ENCODE data around the gene TEX2.

DNA sequence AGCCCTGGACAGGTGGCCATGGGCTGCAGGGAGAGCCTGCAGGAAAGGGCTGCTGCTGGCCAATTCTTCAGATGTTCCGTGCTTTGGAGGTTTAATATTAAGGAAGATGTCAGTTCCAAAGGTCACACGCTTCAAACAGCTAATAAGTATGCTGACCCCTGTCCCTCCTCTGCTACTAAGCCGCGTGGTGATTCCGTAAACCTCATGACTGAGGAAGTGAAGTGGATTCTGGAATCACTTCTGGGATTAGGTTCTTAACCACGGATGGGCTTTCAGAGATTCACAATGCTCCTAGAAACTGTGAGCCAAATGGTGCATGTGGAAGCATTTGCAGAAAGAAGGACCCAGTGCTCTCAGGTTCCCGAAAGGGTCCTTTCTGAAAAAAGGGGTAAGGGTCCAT, 104.7 kb downstream of the TEX2 start:
- TF ChIP-seq, protein P1, sequence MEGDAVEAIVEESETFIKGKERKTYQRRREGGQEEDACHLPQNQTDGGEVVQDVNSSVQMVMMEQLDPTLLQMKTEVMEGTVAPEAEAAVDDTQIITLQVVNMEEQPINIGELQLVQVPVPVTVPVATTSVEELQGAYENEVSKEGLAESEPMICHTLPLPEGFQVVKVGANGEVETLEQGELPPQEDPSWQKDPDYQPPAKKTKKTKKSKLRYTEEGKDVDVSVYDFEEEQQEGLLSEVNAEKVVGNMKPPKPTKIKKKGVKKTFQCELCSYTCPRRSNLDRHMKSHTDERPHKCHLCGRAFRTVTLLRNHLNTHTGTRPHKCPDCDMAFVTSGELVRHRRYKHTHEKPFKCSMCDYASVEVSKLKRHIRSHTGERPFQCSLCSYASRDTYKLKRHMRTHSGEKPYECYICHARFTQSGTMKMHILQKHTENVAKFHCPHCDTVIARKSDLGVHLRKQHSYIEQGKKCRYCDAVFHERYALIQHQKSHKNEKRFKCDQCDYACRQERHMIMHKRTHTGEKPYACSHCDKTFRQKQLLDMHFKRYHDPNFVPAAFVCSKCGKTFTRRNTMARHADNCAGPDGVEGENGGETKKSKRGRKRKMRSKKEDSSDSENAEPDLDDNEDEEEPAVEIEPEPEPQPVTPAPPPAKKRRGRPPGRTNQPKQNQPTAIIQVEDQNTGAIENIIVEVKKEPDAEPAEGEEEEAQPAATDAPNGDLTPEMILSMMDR (optimal IDR thresholded peaks at IDR 0.05 in 1 of 3, IDR thresholded peaks at IDR 0.05 in 1 of 3, conservative IDR thresholded peaks at IDR 0.05 in 1 of 3; ENCODE audit: extremely low read depth in 1 of 3, insufficient read depth in 2 of 3, low read length in 3 of 3), result no peak
- no peak for TF ChIP-seq EZH2 (IDR thresholded peaks at IDR 0.05; ENCODE audit: low read length)

Measured in keratinocyte (primary cell).